Breast epithelium (tissue), 3 donors: ENCODE results near the gene PRSS23.

Experiments
- CTCF ChIP-seq, 3 donors: fragments of 450-650 bp; IDR thresholded peaks; one replicate each; pipeline ENCODE4 v1.5.1; 2016 to 2017; ENCODE audit warnings: antibody characterized with exemption in 3 of 3, mild to moderate bottlenecking in 3 of 3, moderate library complexity in 3 of 3
- POLR2A ChIP-seq: fragments of 450-650 bp; IDR thresholded peaks from one replicate; pipeline ENCODE4 v1.6.1; 2016; ENCODE audit warnings: antibody characterized with exemption, mild to moderate bottlenecking, moderate library complexity
- POLR2AphosphoS5 ChIP-seq, 3 donors: sonication (generic); formaldehyde crosslinking; IDR thresholded peaks; one replicate each; pipeline ENCODE4 v1.6.1; 2017; ENCODE audit warnings: antibody characterized with exemption in 3 of 3

- no peak for TF ChIP-seq CTCF (IDR thresholded peaks at IDR 0.05)
- TF ChIP-seq POLR2AphosphoS5 (IDR thresholded peaks at IDR 0.05), result no peak
- TF ChIP-seq POLR2A, result no peak
Measured at GRCh38 chr11:86769219-86769618, 31.1 kb upstream of the PRSS23 start.
